Measurements from ENCODE around the gene ATL3. TPM values are rescaled to one million over a fixed set of nuclear protein-coding genes. Genes with fewer than 3 reads are reported as not detected.

ATL3 gene
- total RNA-seq, 2 donors from 2014 or later = 17.8 to 32.7 TPM

DNA sequence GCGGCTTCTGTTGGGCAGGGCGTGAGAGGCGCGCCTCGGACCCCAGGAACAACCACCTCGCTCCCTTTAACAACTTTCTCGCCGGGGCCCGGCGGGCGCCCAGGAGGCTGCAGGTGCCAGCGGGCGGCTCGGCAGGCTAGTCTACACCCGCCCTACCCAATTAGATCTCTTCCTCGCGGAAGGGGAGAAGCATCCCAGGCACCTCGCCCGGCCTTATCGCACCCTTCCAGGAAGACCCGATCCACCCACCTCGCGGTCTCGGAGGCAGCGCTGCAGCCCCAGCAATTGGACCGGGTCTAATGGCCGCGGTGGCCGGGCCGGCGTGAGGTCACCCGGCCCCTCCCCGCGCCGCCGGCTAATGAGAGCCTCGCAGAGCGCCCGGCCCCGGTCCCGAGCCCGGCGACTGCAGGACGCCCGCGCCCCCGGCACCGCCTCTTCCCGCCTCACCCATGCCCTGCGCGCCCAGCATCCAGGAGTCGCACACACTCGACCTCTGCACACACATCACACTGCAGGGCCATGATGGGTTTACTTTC lies 57.0 kb downstream of the ATL3 start, which contains the start of gene PLAAT3:
TSS of gene PLAAT3 (minus strand) at position 298 of the 536 bp plus-strand sequence. CDS start 419 bp downstream, outside the sequence.
- Histone ChIP-seq H3K9me3 (no peaks in the 10 kb centered on the region), H3K4me3 (peak within 1 kb of the TSS; percentile 49 to 92), H3K27me3 (no peaks in the 10 kb centered on the region), H3K27ac (peak within 1 kb of the TSS in 3 of 4 donors; percentile 63 to 85 (median 72)), H3K4me1 (peaks cover 14% of the 10 kb centered on the region), H3K36me3 (replicated peaks in 1 of 2; ENCODE audit: insufficient read depth in 1 of 2, low read depth in 2 of 2) (no peaks in the 10 kb centered on the region)
- WGBS, 2 donors = 0% methylated on average over 10 to 53 of the region's 53 CpGs
- DNase-seq (peak; percentile 74 to 86 (median 81)), ATAC-seq (peak; percentile 90)
- TF ChIP-seq, protein P1, sequence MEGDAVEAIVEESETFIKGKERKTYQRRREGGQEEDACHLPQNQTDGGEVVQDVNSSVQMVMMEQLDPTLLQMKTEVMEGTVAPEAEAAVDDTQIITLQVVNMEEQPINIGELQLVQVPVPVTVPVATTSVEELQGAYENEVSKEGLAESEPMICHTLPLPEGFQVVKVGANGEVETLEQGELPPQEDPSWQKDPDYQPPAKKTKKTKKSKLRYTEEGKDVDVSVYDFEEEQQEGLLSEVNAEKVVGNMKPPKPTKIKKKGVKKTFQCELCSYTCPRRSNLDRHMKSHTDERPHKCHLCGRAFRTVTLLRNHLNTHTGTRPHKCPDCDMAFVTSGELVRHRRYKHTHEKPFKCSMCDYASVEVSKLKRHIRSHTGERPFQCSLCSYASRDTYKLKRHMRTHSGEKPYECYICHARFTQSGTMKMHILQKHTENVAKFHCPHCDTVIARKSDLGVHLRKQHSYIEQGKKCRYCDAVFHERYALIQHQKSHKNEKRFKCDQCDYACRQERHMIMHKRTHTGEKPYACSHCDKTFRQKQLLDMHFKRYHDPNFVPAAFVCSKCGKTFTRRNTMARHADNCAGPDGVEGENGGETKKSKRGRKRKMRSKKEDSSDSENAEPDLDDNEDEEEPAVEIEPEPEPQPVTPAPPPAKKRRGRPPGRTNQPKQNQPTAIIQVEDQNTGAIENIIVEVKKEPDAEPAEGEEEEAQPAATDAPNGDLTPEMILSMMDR (IDR thresholded peaks at IDR 0.05) = no peak
- peak; percentile 58 to 77 (median 76) for TF ChIP-seq POLR2A (IDR thresholded peaks at IDR 0.05)
- intact Hi-C loops (cut with DNase I) = no loop called here

DNA sequence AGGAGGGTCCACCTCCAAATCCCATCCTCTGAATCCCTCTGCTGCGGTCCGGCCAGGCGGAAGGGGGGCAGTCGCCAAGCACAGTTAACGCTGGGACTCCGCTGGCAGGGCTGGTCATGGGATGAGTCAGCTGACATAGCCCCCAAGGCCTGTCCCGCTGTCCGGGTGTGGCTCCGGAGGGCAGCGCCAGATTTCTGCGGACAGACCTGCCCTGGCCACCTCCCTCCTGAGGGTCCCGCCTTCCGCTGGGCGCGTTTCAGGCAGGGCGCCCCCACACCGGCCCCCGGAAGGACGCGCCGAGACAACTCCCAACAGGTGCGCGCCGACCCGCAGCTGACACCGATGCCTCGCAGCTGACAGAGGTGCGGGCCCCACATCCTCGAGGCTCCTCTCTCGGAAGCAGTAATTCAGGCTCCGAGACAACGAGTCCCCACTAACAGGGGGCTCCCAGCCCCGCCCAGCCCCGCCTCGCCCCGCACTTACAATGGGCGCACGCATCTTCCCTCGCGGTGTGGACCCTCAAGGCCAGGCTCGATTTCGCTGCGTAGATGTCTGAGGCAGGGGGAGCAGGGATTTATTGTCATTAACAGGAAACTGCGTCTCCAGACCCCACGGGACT lies 57.5 kb downstream of the ATL3 start:
- Histone ChIP-seq H3K4me1 (peaks cover 18% of the 10 kb centered on the region), H3K4me3 (peak overlapping the region; percentile 49 to 92), H3K9me3 (no peaks in the 10 kb centered on the region), H3K27me3 (no peaks in the 10 kb centered on the region), H3K36me3 (replicated peaks in 1 of 2; ENCODE audit: insufficient read depth in 1 of 2, low read depth in 2 of 2) (no peaks in the 10 kb centered on the region), H3K27ac (peak overlapping the region in 3 of 4 donors; percentile 63 to 85 (median 72))
- ATAC-seq (peak; percentile 33), DNase-seq (peak; percentile 34 to 69 (median 44))
- TF ChIP-seq POLR2A (IDR thresholded peaks at IDR 0.05) = no peak
- TF ChIP-seq, protein P1 (IDR thresholded peaks at IDR 0.05) = no peak
- intact Hi-C loops (cut with DNase I) = no loop called here
- 1 to 12% methylated on average over 6 to 45 of the region's 45 CpGs for WGBS, 2 donors

DNA sequence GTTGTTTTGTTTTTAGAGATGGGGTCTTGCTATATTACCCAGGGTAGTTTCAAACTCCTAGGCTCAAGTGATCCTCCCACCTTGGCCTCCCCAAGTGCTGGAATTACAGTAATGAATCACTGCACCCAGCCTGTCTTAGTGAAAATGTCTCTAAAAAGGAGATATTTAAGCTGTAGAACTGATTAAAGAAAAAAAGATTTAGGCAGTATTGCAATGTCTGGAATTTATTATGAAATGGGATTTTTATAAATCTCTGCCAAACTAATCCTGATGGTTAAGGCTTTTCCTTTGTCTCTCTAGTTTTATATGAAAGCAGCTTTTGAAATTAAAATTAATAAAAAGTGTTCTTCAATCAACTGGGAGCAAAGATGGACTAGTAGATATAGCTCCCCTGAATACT lies 59.0 kb downstream of the ATL3 start:
- TF ChIP-seq POLR2A (IDR thresholded peaks at IDR 0.05) = no peak
- TF ChIP-seq, protein P1 (IDR thresholded peaks at IDR 0.05) = no peak
- no peak for ATAC-seq
- H3K4me3 ChIP-seq = no peak overlapping the region

DNA sequence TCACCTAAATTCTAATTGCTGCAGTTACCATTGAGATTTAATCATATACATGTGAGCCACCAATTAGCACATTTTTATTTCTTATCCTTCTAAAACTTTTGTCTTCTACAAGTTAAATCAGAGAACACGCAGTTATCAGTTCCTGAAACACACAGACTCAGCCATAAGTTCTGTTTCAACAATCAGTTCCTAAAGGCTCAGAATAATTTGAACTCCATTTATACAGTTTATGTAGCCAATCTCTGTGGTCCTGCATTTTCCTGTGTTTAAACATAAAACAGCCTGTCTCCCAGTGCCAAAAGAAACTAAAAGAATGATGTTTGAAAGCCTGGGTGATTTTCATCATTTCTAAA lies 59.8 kb downstream of the ATL3 start:
- DNase-seq (no peak), ATAC-seq (no peak)
- no peak overlapping the region for H3K4me3 ChIP-seq
- H3K4me1 ChIP-seq = peaks cover 18% of the 10 kb centered on the region
- intact Hi-C loops (cut with DNase I) = no loop called here
- H3K27ac ChIP-seq = peak overlapping the region in 1 of 4 donors; percentile 29
- H3K9me3 ChIP-seq = no peaks in the 10 kb centered on the region
- H3K36me3 ChIP-seq (replicated peaks in 1 of 2; ENCODE audit: insufficient read depth in 1 of 2, low read depth in 2 of 2) = no peaks in the 10 kb centered on the region
- no peak for TF ChIP-seq POLR2A (IDR thresholded peaks at IDR 0.05)
- TF ChIP-seq, protein P1 (IDR thresholded peaks at IDR 0.05) = no peak
- H3K27me3 ChIP-seq = no peaks in the 10 kb centered on the region
- 43 to 55% methylated on average over 1 of the region's 1 CpG for WGBS, 2 donors

More for the DNA sequence above, 59.0 kb downstream of the ATL3 start:
- H3K36me3 ChIP-seq (replicated peaks in 1 of 2; ENCODE audit: insufficient read depth in 1 of 2, low read depth in 2 of 2) = no peaks in the 10 kb centered on the region
- no peaks in the 10 kb centered on the region for H3K27me3 ChIP-seq
- intact Hi-C loops (cut with DNase I) = no loop called here
- no peaks in the 10 kb centered on the region for H3K9me3 ChIP-seq
- DNase-seq = no peak
- no peak overlapping the region for H3K27ac ChIP-seq
- H3K4me1 ChIP-seq = peaks cover 18% of the 10 kb centered on the region

Data from body of pancreas (tissue), 4 donors.